GM12892 (cell line): Measurements from ENCODE around the gene MACIR.

Source experiments
- POLR2A ChIP-seq: IDR thresholded peaks from 2 replicates; pipeline ENCODE4 v1.6.1; 2011; ENCODE audit warnings: low read depth, low read length, control low read depth
- POLR2AphosphoS5 ChIP-seq: IDR thresholded peaks from 2 replicates; pipeline ENCODE4 v1.6.1; 2011; ENCODE audit warnings: low read depth, low read length, control low read depth
- TAF1 ChIP-seq: IDR thresholded peaks from 2 replicates; pipeline ENCODE4 v1.6.1; 2011; ENCODE audit warnings: low read depth, mild to moderate bottlenecking, control low read depth, low read length, borderline replicate concordance

- TF ChIP-seq POLR2A (no peak), POLR2AphosphoS5 (no peak), TAF1 (no peak)
Observed at GRCh38 chr5:103255691-103256090, 2.9 kb upstream of the MACIR start.
